ENCODE measurements around the gene ALKBH4. TPM values are rescaled to one million over a fixed set of nuclear protein-coding genes. Genes with fewer than 3 reads are reported as not detected.

ALKBH4 gene
- total and polyA plus RNA-seq, 2 of the 8 experiments (the other 6 are each of a cell fraction or from before 2014, with no cell fraction given) = 10.2 to 16.6 TPM

DNA sequence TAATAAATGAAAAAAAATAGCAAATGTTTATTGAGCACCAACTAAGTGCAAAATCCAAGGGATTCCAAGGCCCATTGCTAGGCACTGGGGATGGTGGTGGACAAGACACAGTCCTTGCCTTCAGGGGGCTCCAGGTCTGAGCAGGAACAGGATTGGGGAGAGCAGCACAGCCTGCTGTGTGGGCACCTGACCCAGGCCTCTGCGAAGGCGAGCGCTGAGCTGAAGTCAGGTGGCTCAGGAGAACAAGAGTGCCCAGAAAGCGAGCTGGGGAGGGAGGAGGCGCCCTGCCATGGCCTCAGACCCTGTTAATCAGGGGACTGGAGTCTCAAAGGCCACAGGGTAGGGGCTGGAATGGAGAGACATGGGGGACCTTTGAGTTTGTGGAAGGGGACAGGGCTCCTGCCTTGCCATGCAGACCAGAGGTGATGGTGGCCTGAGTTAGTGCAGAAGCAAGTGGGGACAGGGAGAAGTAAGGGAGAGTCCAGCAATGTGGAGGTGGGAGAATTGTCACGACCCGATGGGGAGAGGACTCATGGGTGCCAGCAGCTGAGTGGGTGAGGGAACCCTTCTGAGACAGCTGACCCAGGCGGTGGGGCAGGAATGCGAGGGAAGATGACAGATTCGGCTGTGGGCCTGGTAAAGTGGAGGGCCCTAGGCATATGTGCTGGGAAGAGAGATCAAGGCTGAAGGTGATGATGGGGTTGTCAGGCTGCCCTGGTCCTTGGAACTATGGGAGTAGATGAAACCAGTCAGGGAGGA, 35.3 kb downstream of the ALKBH4 start (continued):
- TF ChIP-seq RBBP5 (IDR thresholded peaks at IDR 0.05; ENCODE audit: borderline replicate concordance, low read depth, low read length) (no peak), ASH2L (IDR thresholded peaks at IDR 0.05; ENCODE audit: low read length) (no peak), SIRT6 (IDR thresholded peaks at IDR 0.05; ENCODE audit: low read length) (no peak)
